HEK293 (cell line): ENCODE results near the gene APC2.

Source experiments
- CTCF ChIA-PET: fragments of 350-600 bp; formaldehyde crosslinking; extraction: SDS; loops from one replicate; lab custom pipeline; 2021; ENCODE audit warnings: antibody characterized with exemption; lab: Yijun Ruan, JAX
- POLR2A ChIA-PET: fragments of 300-600 bp; formaldehyde crosslinking; extraction: SDS; loops from one replicate; lab custom pipeline; 2020; ENCODE audit warnings: antibody characterized with exemption, inconsistent platforms; lab: Yijun Ruan, JAX
- H3K27ac ChIP-seq: fragments of 200-500 bp; sonication (Bioruptor generic); 2 replicates; pipeline ENCODE4 v1.5.1; 2014; ENCODE audit warnings: low read depth, low read length, control low read depth, inconsistent platforms; ENCODE audit errors: extremely low read depth
- H3K36me3 ChIP-seq, 2 experiments: fragments of 200-500 bp in 1 of 2; sonication (Bioruptor generic) in 1 of 2; 1 replicate in 1 of 2; 2 replicates in 1 of 2; pipeline ENCODE4 v1.5.1; 2014 to 2017; ENCODE audit warnings: inconsistent platforms in 2 of 2, low read length in 2 of 2; ENCODE audit not compliant: control insufficient read depth in 2 of 2, insufficient read depth in 1 of 2
- H3K4me1 ChIP-seq: fragments of 200-500 bp; sonication (Bioruptor generic); 2 replicates; pipeline ENCODE4 v1.5.1; 2014; ENCODE audit warnings: mild to moderate bottlenecking, low read length, inconsistent platforms; ENCODE audit not compliant: control insufficient read depth, insufficient read depth
- H3K4me3 ChIP-seq: 2 replicates; pipeline ENCODE4 v1.5.1; 2011; ENCODE audit warnings: low read depth, mild to moderate bottlenecking, control low read depth, low read length, moderate library complexity
- H3K9me3 ChIP-seq: fragments of 200-500 bp; sonication (Bioruptor generic); 2 replicates; pipeline ENCODE4 v1.5.1; 2014; ENCODE audit warnings: low read depth, low read length, inconsistent platforms; ENCODE audit not compliant: control insufficient read depth, insufficient read depth
- BCL11B ChIP-seq: fragments of 450-650 bp; formaldehyde crosslinking; IDR thresholded peaks from 2 replicates; pipeline ENCODE4 v1.5.1; 2016; ENCODE audit warnings: low read depth, missing biosample characterization, missing genetic modification characterization
- GLIS1 ChIP-seq: fragments of 450-650 bp; formaldehyde crosslinking; IDR thresholded peaks from 2 replicates; pipeline ENCODE4 v1.5.1; 2016; ENCODE audit warnings: missing biosample characterization, missing genetic modification characterization
- GLIS2 ChIP-seq: fragments of 450-650 bp; formaldehyde crosslinking; IDR thresholded peaks from 2 replicates; pipeline ENCODE4 v1.5.1; 2016; ENCODE audit warnings: missing biosample characterization, missing genetic modification characterization
- HOXA7 ChIP-seq: sonication (generic); formaldehyde crosslinking; IDR thresholded peaks from 2 replicates; pipeline ENCODE4 v1.8.1; 2022; ENCODE audit warnings: missing genetic modification reagents, borderline replicate concordance
- MYNN ChIP-seq: fragments of 450-650 bp; formaldehyde crosslinking; IDR thresholded peaks from 2 replicates; pipeline ENCODE4 v1.5.1; 2016; ENCODE audit warnings: missing biosample characterization, missing genetic modification characterization, borderline replicate concordance
- SP2 ChIP-seq: fragments of 450-650 bp; formaldehyde crosslinking; IDR thresholded peaks from 2 replicates; pipeline ENCODE4 v1.5.1; 2016; ENCODE audit warnings: missing biosample characterization, missing genetic modification characterization
- WT1 ChIP-seq: fragments of 450-650 bp; formaldehyde crosslinking; IDR thresholded peaks from 2 replicates; pipeline ENCODE4 v1.5.1; 2016; ENCODE audit warnings: missing biosample characterization, missing genetic modification characterization
- ZBTB21 ChIP-seq: fragments of 450-650 bp; formaldehyde crosslinking; IDR thresholded peaks from 2 replicates; pipeline ENCODE4 v1.5.1; 2017; ENCODE audit warnings: missing biosample characterization, missing genetic modification characterization
- ZNF10 ChIP-seq: fragments of 450-650 bp; formaldehyde crosslinking; IDR thresholded peaks from 2 replicates; pipeline ENCODE4 v1.5.1; 2017; ENCODE audit warnings: missing biosample characterization, missing genetic modification characterization
- ZNF221 ChIP-seq: fragments of 450-650 bp; formaldehyde crosslinking; IDR thresholded peaks from 2 replicates; pipeline ENCODE4 v1.5.1; 2017; ENCODE audit warnings: missing biosample characterization, missing genetic modification characterization, borderline replicate concordance
- ZNF239 ChIP-seq: fragments of 450-650 bp; formaldehyde crosslinking; IDR thresholded peaks from 2 replicates; pipeline ENCODE4 v1.5.1; 2016; ENCODE audit warnings: missing biosample characterization, missing genetic modification characterization
- ZNF350 ChIP-seq: fragments of 450-650 bp; formaldehyde crosslinking; IDR thresholded peaks from 2 replicates; pipeline ENCODE4 v1.5.0; 2017; ENCODE audit warnings: missing biosample characterization, mild to moderate bottlenecking, missing genetic modification characterization
- ZNF600 ChIP-seq: fragments of 450-650 bp; formaldehyde crosslinking; IDR thresholded peaks from 2 replicates; pipeline ENCODE4 v1.5.1; 2016; ENCODE audit warnings: missing biosample characterization, missing genetic modification characterization
- ZNF629 ChIP-seq: fragments of 450-650 bp; formaldehyde crosslinking; IDR thresholded peaks from 2 replicates; pipeline ENCODE4 v1.5.1; 2017; ENCODE audit warnings: missing biosample characterization, missing genetic modification characterization
- ZNF664 ChIP-seq: fragments of 450-650 bp; formaldehyde crosslinking; IDR thresholded peaks from 2 replicates; pipeline ENCODE4 v1.5.1; 2016; ENCODE audit warnings: missing biosample characterization, missing genetic modification characterization
- TF ChIP-seq, protein P1 (sequence below): fragments of 450-650 bp; formaldehyde crosslinking; IDR thresholded peaks from 2 replicates; pipeline ENCODE4 v1.5.1; 2016; ENCODE audit warnings: missing biosample characterization, missing genetic modification characterization, low read depth
- TF ChIP-seq, protein P2 (sequence below): fragments of 450-650 bp; formaldehyde crosslinking; IDR thresholded peaks from 2 replicates; pipeline ENCODE4 v1.5.1; 2016; ENCODE audit warnings: missing biosample characterization, missing genetic modification characterization
- TF ChIP-seq, protein P3 (sequence below): fragments of 450-650 bp; formaldehyde crosslinking; IDR thresholded peaks from 2 replicates; pipeline ENCODE4 v1.5.0; 2017; ENCODE audit warnings: missing biosample characterization, missing genetic modification characterization, borderline replicate concordance

APC2 gene

DNA sequence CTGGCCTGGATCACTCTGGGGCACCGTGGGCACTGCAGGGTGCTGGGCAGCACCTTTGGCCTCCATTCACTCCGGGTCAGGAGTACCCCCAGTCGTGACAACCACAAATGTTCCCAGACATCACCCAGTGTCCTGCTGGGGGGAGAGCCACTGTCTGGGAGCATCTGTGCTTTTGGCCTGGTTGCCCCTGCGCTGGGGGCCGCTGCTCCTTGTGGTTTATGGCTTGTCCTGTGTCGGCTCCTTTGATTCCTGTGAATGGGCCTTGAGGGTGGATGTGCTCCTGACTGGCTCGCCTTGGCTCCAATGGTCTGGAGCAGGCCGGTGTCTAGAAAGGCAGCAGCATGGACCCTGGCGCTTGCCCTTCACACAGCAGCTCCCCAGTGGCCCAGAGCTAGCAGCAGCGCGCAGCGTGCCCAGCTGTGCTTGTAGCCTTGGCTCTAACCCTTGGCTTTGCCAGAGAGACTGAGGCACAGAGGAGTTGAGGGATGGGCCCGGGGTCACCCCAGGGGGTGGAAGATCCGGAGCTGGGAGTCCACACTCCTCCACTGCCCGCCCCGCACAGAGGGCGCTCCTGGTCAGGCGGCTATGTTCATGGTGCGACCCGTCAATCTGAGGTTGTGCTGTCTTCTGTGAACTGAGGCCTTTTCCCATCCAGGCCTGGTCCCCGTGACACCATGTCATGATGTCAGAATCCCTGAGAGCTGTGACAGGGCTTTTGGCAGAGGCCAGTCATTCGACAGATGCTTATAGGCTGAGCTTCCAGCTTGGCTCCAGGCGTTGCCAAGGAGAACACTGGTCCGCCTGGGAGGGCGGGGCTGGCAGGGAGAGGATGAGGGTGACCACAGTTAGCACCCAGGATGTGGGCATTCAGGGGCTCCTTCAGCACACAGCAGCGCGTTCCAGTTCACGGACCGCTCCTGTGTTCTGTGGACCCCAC is 38.4 kb upstream of the APC2 start (continued):
- TF ChIP-seq ZBTB21 (tag by site-specific recombination) (peak; percentile 79), GLIS2 (tag by site-specific recombination) (peak; percentile 62), ZNF629 (tag by site-specific recombination) (peak; percentile 88), ZNF221 (tag by site-specific recombination) (no peak), HOXA7 (no peak), MYNN (tag by site-specific recombination) (no peak), BCL11B (tag by site-specific recombination) (0 out of 2 replicates have a peak, but pooled peaks have one; percentile 39), ZNF350 (tag by site-specific recombination) (no peak), ZNF10 (tag by site-specific recombination) (no peak), WT1 (tag by site-specific recombination) (no peak), SP2 (tag by site-specific recombination) (peak; percentile 67), ZNF239 (tag by site-specific recombination) (no peak), ZNF600 (tag by site-specific recombination) (peak; percentile 8; the same call in 1 of the 2 replicates)
- TF ChIP-seq, protein P1, sequence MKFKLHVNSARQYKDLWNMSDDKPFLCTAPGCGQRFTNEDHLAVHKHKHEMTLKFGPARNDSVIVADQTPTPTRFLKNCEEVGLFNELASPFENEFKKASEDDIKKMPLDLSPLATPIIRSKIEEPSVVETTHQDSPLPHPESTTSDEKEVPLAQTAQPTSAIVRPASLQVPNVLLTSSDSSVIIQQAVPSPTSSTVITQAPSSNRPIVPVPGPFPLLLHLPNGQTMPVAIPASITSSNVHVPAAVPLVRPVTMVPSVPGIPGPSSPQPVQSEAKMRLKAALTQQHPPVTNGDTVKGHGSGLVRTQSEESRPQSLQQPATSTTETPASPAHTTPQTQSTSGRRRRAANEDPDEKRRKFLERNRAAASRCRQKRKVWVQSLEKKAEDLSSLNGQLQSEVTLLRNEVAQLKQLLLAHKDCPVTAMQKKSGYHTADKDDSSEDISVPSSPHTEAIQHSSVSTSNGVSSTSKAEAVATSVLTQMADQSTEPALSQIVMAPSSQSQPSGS = no peak
- TF ChIP-seq, protein P2, sequence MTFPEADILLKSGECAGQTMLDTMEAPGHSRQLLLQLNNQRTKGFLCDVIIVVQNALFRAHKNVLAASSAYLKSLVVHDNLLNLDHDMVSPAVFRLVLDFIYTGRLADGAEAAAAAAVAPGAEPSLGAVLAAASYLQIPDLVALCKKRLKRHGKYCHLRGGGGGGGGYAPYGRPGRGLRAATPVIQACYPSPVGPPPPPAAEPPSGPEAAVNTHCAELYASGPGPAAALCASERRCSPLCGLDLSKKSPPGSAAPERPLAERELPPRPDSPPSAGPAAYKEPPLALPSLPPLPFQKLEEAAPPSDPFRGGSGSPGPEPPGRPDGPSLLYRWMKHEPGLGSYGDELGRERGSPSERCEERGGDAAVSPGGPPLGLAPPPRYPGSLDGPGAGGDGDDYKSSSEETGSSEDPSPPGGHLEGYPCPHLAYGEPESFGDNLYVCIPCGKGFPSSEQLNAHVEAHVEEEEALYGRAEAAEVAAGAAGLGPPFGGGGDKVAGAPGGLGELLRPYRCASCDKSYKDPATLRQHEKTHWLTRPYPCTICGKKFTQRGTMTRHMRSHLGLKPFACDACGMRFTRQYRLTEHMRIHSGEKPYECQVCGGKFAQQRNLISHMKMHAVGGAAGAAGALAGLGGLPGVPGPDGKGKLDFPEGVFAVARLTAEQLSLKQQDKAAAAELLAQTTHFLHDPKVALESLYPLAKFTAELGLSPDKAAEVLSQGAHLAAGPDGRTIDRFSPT (tag by site-specific recombination) = peak; percentile 68

DNA sequence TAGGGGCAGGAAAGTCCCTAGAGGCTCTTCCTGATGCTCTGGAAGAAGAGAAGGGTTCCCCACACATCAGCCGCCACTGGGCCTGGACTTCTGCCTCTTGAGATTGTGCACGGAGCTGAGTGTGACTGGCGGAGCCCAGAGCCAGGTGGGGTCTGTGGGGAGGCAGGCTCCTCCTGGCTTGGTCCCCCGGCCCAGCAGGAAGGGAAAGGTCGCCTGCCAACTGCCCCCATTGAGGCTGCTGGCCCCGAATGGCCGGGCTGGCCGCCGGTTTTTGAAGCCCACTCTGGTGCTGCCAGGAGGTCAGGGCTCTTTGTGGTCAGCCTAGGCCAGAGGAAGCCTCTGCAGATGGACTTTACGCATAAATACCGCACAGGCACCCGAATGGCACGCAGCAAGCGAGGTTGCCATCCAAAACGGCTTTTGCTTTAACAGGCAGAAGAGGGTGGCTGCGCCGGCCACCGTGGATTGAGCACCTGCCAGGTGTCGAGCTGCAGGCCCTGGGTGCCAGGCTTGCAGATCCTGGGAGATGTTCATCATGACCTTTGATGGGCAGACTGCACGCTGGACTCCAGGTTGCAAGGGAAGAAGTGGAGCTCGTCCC is 37.5 kb upstream of the APC2 start:
- H3K9me3 ChIP-seq = no peaks in the 10 kb centered on the region
- H3K4me1 ChIP-seq = peaks cover 31% of the 10 kb centered on the region
- POLR2A ChIA-PET = interaction anchor here (0.9 to 1.1 kb wide), 2 partner anchors 25 to 144 kb away, joined by 3 read pairs; partner anchors contain the start of gene CIRBP
- H3K4me3 ChIP-seq = no peak overlapping the region
- CTCF ChIA-PET = no interaction called here
- peak overlapping the region; percentile 43; the same call in 1 of the 2 replicates for H3K27ac ChIP-seq
- TF ChIP-seq GLIS1 (tag by site-specific recombination) = 0 out of 2 replicates have a peak, but pooled peaks have one; percentile 20
- TF ChIP-seq ZNF664 = no peak
- TF ChIP-seq, protein P3, sequence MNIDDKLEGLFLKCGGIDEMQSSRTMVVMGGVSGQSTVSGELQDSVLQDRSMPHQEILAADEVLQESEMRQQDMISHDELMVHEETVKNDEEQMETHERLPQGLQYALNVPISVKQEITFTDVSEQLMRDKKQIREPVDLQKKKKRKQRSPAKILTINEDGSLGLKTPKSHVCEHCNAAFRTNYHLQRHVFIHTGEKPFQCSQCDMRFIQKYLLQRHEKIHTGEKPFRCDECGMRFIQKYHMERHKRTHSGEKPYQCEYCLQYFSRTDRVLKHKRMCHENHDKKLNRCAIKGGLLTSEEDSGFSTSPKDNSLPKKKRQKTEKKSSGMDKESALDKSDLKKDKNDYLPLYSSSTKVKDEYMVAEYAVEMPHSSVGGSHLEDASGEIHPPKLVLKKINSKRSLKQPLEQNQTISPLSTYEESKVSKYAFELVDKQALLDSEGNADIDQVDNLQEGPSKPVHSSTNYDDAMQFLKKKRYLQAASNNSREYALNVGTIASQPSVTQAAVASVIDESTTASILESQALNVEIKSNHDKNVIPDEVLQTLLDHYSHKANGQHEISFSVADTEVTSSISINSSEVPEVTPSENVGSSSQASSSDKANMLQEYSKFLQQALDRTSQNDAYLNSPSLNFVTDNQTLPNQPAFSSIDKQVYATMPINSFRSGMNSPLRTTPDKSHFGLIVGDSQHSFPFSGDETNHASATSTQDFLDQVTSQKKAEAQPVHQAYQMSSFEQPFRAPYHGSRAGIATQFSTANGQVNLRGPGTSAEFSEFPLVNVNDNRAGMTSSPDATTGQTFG = no peak
- peaks cover 8 to 67% of the 10 kb centered on the region in 2 experiments; a peak in 2 of 3 replicates for H3K36me3 ChIP-seq
